Testis (tissue), 2 donors: ENCODE data around the gene PC.

ENCODE experiments used
- CTCF ChIP-seq, 3 experiments: fragments of 450-650 bp in 2 of 3; fragments of 200-600 bp in 1 of 3; sonication (generic) in 1 of 3; IDR thresholded peaks; one replicate each; pipeline ENCODE4 v1.5.1; 2016 to 2019; ENCODE audit warnings: antibody characterized with exemption in 3 of 3, mild to moderate bottlenecking in 2 of 3, moderate library complexity in 1 of 3
- POLR2A ChIP-seq: fragments of 450-650 bp; IDR thresholded peaks from one replicate; pipeline ENCODE4 v1.6.1; 2017; ENCODE audit warnings: antibody characterized with exemption, mild to moderate bottlenecking, moderate library complexity

- TF ChIP-seq CTCF (IDR thresholded peaks at IDR 0.05), result no peak
- TF ChIP-seq POLR2A, result no peak
Observed at GRCh38 chr11:66800720-66801428, 157.3 kb downstream of the PC start.
